Measurements from ENCODE around the gene SYT2. TPM values are rescaled to one million over a fixed set of nuclear protein-coding genes. Genes with fewer than 3 reads are reported as not detected.

The SYT2 gene
- total RNA-seq, 1 experiment from 2014 or later: not detected

- BruUV-seq (replicated peaks): no TSS peak
- Histone ChIP-seq H3K79me2 (ENCODE audit: insufficient read depth, low read length) (no peaks in the 10 kb centered on the region), H3K36me3 (ENCODE audit: control insufficient read depth in 1 of 2, insufficient read depth in 2 of 2, low read length in 2 of 2) (no peaks in the 10 kb centered on the region), H3K9me2 (ENCODE audit: insufficient read depth) (no peaks in the 10 kb centered on the region), H3K4me1 (ENCODE audit: control insufficient read depth in 1 of 2, insufficient read depth in 2 of 2, low read length in 2 of 2) (peaks cover 5 to 8% of the 10 kb centered on the region in 2 experiments; a peak in 3 of 4 replicates), H2AFZ (ENCODE audit: low read depth, low read length, poor library complexity, severe bottlenecking) (no peak overlapping the region), H3K27me3 (ENCODE audit: insufficient read depth, low read length) (peaks cover 78% of the 10 kb centered on the region), H3K9ac (ENCODE audit: low read length) (no peak overlapping the region), H3K4me2 (ENCODE audit: low read length) (no peak overlapping the region), H3K9me3 (ENCODE audit: control insufficient read depth in 1 of 2, insufficient read depth in 1 of 2, low read depth in 1 of 2, low read length in 2 of 2) (no peaks in the 10 kb centered on the region), H3K27ac (ENCODE audit: low read depth, low read length) (no peak overlapping the region), H3K4me3 (replicated peaks in 1 of 2; ENCODE audit: low read depth in 1 of 2, low read length in 2 of 2) (no peak overlapping the region), H4K20me1 (ENCODE audit: insufficient read depth) (0 out of 2 replicates have a peak, but pooled peaks cover 3% of the 10 kb centered on the region)
- TF ChIP-seq ZBTB33 (IDR thresholded peaks at IDR 0.05; ENCODE audit: extremely low read depth, insufficient replicate concordance, low read length) (no peak), EGR1 (IDR thresholded peaks at IDR 0.05; ENCODE audit: low read depth) (no peak), EZH2phosphoT487 (IDR thresholded peaks at IDR 0.05; ENCODE audit: borderline replicate concordance) (no peak)
- POLR2A ChIA-PET: no interaction called here
- DNase-seq (ENCODE audit: low read depth, low spot score) (no peak), ATAC-seq (no peak)
- intact Hi-C loops (cut with micrococcal nuclease): no loop called here
- RAD21 ChIA-PET (ENCODE audit: low non-redundant PET in 1 of 2, low total read pairs in 2 of 2, uncharacterized antibody in 2 of 2, unreplicated experiment in 2 of 2): no interaction called here
- CTCF ChIA-PET: no interaction called here
Measured at GRCh38 chr1:202689082-202689481, 21.2 kb downstream of the SYT2 start.

- ChIA-PET RAD21 (ENCODE audit: low non-redundant PET in 1 of 2, low total read pairs in 2 of 2, uncharacterized antibody in 2 of 2, unreplicated experiment in 2 of 2) (no interaction called here), POLR2A (no interaction called here), CTCF (no interaction called here)
- ATAC-seq (no peak), DNase-seq (ENCODE audit: low read depth, low spot score) (no peak)
- no TSS peak for BruUV-seq (replicated peaks)
- 0 out of 2 replicates have a peak, but pooled peaks cover 3% of the 10 kb centered on the region for H4K20me1 ChIP-seq (ENCODE audit: insufficient read depth)
- H3K79me2 ChIP-seq (ENCODE audit: insufficient read depth, low read length): no peaks in the 10 kb centered on the region
- H3K4me1 ChIP-seq (ENCODE audit: control insufficient read depth in 1 of 2, insufficient read depth in 2 of 2, low read length in 2 of 2): peaks cover 5 to 8% of the 10 kb centered on the region in 2 experiments; a peak in 3 of 4 replicates
- no peak overlapping the region for H3K27ac ChIP-seq (ENCODE audit: low read depth, low read length)
- intact Hi-C loops (cut with micrococcal nuclease): no loop called here
- no peak overlapping the region for H3K4me3 ChIP-seq (replicated peaks in 1 of 2; ENCODE audit: low read depth in 1 of 2, low read length in 2 of 2)
- TF ChIP-seq FOSL1 (IDR thresholded peaks at IDR 0.05; ENCODE audit: low read depth) (no peak), ATF3 (IDR thresholded peaks at IDR 0.05) (no peak), SP1 (IDR thresholded peaks at IDR 0.05; ENCODE audit: low read depth) (no peak), POLR2AphosphoS5 (IDR thresholded peaks at IDR 0.05; ENCODE audit: low read depth, low read length) (no peak), RAD21 (IDR thresholded peaks at IDR 0.05; ENCODE audit: low read depth) (no peak)
- no peaks in the 10 kb centered on the region for H3K9me2 ChIP-seq (ENCODE audit: insufficient read depth)
- no peaks in the 10 kb centered on the region for H3K9me3 ChIP-seq (ENCODE audit: control insufficient read depth in 1 of 2, insufficient read depth in 1 of 2, low read depth in 1 of 2, low read length in 2 of 2)
- peaks cover 79% of the 10 kb centered on the region for H3K27me3 ChIP-seq (ENCODE audit: insufficient read depth, low read length)
- H3K4me2 ChIP-seq (ENCODE audit: low read length): no peak overlapping the region
- no peak overlapping the region for H3K9ac ChIP-seq (ENCODE audit: low read length)
- H3K36me3 ChIP-seq (ENCODE audit: control insufficient read depth in 1 of 2, insufficient read depth in 2 of 2, low read length in 2 of 2): no peaks in the 10 kb centered on the region
- no peak overlapping the region for H2AFZ ChIP-seq (ENCODE audit: low read depth, low read length, poor library complexity, severe bottlenecking)
Measured at GRCh38 chr1:202688401-202688800, 21.9 kb downstream of the SYT2 start.
